GM21526 (cell line): ENCODE measurements around the gene SRRD.

Source experiments
- ATAC-seq: cut with Tn5 transposase; IDR thresholded peaks from one replicate; pipeline ENCODE4 v1.9.1; 2021; ENCODE audit warnings: moderate library complexity; ENCODE audit not compliant: unreplicated experiment, low FRiP score

Gene SRRD

DNA sequence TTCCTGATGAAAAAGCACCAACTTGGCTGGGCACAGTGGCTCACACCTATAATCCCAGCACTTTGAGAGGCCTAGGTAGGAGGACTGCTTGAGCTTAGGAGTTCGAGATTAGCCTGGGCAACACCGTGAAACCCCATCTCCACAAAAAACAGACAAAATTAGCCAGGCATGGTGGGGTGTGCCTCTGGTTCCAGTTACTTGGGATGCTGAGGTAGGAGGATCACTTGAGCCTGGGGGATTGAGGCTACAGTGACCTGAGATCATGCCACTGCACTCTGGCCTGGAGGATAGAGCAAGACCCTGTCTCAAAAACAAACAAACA is 3.1 kb upstream of the SRRD start:
- ATAC-seq: no peak

DNA sequence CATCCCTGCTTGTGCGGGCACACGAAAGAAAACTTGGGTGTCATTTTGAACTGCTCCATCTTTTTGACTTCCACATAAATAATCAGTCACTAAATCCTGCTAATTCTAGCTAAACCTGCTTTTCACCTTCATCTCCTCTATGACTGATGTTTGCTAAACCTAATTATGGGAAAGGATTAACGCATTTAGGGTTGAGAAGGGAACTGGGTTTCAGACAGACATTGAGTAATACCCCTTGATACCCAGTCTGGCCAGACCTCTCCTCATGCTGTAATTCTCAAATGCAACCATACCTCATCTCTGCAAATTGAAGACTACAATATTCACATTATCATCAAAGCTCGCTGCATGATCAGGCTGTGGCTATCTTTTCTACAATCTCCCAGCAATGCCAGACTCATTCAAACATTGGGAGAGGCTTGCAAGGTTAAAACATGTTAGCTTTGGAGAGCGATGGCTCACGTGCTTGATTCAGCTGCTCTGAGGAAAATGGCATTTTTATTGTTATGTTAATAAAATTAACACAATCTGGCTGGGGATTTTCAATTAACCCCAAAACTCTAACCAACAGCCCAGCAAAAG is 2.5 kb upstream of the SRRD start:
- ATAC-seq: no peak

DNA sequence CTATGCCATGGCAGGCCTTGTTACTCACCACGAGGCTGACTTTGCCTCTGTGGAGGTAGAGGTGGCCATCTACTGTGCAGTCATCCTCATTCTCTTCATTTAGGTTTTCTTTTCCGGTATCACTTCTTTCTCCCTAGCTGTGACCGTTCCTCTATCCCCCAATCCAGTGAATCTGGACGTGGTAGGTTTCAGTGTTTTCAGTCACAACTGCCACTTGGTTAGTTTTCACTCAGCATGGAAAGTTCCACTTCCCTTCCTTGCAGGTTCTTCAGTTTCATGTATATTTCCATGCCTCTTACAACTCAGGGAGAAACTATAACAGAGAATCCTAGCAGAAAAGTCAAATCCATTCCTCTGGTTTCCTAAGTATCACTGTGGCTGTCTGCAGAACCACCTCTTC is 2.0 kb upstream of the SRRD start:
- no peak for ATAC-seq

DNA sequence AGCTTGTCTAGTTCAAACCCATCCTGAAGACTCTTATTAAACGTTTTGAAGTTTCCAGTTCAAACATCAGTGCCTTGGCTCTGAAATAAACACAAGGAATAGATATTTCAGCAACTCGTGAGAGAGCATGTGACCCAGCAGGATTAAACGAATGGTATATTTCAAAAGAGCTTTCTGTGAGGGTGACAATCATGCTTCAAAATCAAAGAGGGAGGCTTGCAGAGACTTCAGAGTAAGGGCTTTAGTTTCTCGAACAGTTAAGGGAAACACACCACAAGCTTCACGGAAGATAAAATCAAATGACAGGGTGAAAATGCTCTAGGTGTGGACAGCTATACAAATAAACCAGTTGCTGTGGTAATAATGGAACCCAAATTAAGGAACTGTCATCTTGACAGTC is 1.5 kb upstream of the SRRD start:
- ATAC-seq: no peak

DNA sequence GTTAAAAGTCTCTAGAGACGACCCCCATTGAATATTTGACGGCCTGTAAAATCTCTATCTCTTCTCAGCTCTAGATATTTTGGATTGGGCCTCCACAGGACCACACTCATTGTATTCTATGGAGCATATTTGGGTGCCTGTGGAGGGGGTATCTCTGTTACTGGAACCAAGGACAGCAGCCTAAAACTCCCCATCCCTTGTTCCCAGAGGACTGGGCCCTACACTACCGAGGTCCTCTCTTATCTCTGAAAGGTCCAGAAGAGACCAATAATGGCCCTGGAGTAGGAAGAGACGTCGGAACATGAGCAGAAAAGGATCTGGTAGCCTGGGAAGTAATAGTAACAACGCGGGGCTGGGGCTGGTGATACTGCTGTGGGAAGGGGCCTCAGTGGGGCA is 636 bp upstream of the SRRD start:
- ATAC-seq: no peak

DNA sequence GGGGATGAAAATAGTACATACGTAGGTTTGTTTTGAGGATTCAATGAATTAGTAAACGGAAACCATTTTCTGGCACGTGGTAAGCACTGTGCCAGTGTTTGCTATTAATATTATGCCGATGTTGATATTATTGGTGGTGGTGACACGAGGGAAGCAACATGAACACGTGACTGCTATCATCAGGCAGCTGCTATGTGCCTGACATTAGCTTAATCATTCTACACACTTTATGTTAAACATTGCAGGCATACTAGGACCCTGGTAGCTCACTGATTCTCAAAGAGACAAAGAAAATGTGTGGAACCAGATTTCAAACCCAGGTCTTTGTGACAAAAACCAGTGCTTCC is 656 bp downstream of the SRRD start:
- no peak for ATAC-seq

DNA sequence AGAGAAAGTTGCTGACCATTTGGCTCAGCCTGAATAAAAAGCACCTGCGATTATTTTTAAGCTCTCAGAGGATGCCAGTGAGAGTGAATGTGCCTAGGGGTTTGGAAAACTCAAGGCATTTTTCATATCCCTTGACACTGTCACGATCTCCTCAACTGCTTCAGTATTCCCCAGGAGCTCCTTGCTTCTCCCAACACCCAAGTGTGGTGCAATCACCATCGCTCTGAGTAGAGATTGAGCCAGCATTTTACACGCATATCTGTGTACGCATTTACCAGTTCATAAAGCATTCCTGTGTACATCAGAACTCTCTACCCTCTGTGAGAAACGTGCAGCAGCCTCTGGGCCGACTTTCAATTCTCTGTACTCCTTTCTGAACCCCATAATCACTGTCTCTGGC is 1.3 kb downstream of the SRRD start:
- no peak for ATAC-seq

DNA sequence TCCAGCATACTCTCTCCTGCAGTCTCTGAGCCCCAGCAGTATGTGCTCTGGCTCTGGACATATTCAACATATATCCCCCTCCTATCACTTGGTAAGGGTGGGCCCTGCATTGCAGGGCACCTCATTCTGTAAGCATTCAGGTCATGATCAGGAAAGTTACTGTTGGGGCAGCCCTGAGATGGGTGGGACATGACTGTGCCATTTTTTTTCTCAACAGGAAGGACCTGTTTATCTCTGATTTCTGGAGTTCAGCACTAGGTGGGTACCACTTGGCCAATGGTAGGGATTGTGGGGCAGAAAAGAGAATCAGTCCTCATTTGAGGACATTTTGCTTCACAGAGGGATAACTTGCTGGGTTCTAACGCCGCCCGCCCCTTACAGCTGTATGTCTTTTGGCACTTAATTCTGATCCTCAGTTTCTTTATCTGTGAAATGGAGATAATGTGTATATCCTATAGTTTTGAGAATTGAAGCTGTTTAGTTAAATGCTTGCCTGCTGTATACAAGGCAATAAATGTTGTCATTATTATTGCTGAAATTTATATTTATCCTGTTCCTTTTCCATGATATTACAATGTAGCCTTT is 2.2 kb downstream of the SRRD start:
- no peak for ATAC-seq

DNA sequence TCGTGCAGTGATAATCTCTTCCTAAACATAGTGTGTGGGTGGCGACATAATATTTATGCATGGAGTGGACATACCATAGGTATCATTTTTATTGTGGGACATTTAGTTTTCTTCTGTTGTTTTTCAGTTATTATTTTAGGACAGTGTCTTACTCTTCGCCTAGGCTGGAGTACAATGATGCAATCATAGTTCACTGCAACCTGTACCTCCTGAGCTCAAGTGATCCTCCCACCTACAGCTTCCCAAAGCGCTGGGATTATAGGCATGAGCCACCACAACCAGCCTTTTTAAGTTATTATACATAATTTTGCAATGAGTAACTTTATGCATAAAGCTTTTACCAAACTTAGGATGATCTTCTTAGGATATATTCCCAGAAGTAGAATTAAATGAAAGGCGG is 2.7 kb downstream of the SRRD start:
- no peak for ATAC-seq

DNA sequence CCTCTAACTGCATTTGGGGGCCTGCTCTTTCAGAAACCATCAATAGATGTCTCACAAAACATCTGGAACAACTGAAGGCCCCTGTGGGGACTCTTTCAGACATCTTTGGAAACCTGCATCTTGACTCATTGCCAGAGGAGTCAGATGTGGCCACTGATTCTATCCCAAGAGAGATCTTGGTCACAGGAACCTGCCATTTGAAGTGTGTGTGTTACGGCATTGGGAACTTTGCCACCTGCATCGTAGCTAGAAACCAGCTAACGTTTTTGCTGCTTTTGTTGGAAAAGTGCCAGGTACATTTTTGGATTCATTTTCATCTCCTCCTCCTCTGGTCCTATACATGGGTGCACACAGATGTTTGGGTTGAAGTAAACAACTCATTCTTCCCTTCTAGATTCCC is 4.3 kb downstream of the SRRD start:
- no peak for ATAC-seq

DNA sequence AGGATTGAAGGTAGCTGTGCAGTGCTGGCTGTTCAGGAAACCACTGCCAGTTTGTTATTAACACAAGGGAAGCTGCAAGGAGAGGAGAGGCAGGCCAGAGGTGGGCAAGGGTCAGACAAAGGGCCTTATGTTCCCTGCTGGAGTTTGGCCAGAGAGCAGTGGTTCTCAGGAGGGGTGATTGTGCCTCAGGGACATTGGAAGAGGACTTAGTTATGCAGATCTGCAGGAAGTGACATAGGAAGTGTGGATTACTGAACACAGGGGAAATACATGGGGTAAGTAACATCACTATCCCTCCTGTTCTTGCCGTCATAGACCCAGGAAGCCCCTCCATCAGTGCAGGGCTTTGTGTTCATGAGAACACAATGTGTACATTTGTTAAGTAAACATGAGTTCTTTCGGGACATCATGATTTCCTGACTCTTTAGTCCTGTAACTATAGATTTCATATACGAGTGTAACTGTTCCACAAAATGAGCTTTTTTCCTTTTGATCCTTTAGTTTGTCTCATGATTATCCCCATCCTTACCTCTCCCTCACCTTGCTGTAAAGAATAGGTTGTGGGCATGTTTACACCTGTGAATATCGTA is 5.9 kb downstream of the SRRD start:
- ATAC-seq: no peak

DNA sequence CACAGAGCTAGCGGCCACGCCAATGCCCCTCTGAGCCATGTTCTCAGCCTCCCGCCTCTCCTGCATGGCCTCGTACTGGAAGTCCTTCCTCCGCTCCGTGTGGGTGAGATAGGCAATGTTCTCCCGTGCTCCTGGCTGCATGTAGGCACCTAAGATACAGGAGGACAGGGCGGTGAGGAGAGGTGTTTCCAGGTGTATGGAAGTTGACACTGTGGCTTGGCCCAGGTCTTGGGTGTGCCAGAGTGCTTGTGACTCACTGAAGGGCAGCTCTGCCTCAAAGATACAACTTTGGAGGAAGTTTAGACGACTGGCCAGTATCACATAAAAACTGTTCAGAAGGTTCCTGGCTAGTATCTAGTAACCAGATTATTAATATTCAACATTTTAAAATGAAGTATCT is 8.5 kb downstream of the SRRD start:
- no peak for ATAC-seq

DNA sequence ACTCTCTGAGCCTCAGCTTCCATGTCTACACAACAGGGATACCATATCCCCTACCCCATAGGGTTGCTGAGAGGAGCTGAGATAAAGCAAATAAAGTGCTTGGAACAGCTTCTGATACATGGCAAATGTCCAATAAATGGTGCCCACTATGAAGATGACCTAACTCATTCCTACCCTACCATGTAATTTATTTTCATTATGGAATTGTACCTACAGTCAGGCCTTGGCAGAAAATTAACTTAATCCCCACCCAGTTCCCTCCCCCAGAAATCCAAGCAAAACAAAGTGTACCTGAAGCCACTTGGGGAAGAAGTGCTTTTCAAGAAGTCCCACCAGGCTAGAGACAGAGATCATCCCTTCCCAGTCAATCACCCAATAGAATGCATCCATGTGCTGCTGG is 10.8 kb downstream of the SRRD start:
- ATAC-seq: no peak

DNA sequence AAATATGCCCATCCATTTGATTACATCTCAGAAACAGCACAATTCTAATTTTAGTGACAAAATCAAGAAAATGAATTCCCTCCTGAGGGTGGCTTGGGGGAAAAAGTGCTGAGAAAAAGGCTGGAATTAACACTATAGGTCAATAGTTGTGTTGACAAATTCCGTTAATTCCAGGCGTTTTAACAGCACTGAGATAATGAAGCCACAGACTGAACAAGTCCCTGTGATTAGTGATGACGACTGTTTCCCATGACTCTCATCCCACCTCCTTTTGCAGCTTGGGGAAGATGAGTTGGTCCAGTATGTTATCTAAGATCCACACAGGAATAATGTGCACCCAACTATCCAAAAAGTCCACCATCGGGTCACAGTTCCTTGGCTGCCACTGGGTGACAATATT is 12.8 kb downstream of the SRRD start:
- no peak for ATAC-seq

DNA sequence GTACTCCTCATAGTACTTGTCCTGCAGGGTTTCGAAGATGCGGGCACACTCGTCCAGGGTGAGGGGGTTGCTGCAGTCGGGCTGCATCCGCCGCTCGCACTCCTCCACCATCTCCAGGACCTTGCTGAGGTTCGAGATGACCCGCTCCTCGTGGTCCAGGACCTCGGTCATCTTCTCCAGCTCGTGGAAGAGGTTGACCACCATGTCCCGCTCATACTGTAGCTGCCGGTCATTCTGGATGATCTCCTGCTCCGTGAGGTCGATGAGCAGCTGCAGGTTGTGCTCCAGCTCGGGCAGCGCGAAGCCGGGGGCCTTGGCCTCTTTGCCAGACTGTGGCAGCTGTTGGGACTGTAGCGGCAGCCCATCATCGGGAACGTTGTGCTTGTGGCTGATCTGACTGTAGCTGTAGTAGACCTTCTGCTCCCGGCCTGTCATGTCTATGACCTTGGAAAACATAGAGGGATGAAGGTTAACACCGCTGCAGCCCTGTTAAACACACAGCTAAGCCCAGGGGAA is 15.6 kb downstream of the SRRD start:
- ATAC-seq: no peak

DNA sequence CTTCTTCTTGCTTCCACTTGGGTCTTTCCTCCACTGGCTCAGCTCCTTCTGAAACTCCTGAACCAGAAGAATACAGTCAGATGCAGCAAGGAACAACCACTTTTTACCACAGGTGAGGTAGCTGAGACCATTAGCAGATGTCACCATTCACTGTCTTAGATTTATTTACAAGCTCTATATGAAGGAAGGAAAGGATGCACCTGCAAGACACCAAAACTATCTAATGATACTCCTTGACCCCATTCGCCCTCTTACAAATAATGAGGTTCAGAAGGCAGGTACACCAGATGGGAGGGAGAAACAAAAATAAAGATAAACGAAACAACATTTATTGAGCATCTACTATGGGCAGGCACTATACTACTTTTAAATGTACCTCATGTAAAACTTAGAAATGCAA is 18.3 kb downstream of the SRRD start:
- no peak for ATAC-seq

DNA sequence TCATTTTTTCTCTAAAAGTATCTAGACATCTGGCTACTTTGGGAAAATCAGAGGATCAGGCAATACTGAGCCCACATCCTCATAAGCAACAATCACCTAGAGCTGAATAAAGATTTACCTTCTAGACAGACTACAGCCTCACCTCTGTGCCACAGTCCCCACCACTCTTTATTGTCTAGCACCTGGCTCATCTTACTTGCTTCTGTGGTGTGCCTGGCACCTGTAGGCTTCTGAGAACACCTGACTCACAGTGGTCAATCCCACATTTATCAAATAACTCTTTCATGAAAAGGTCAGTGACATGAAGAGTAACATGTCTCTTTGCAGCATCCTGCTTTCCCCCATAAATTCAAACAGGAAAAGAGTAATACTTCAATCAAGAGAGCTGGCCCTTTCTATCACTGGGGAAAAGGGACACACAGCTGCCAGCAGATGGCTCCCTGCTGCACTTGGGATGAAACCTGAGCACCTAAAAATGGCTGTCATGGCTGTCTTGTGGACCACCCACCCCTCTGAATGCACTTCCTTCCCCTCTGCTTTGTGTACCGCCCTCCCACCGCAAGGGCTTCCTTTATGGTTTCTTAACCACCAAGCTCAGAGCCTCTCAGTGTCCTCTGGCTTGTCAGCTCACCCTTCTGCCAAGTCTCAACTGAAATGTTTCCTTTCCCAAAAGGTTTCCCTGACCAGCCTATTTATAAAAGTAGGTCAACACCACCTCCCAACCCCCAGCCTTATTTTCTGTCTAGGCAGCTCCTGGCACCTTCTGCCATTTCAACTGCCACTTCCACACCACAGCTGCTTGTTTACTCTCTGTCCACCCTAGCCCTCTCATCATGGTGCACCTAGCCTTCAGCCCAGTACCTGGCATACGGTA is 19.2 kb downstream of the SRRD start:
- no peak for ATAC-seq

DNA sequence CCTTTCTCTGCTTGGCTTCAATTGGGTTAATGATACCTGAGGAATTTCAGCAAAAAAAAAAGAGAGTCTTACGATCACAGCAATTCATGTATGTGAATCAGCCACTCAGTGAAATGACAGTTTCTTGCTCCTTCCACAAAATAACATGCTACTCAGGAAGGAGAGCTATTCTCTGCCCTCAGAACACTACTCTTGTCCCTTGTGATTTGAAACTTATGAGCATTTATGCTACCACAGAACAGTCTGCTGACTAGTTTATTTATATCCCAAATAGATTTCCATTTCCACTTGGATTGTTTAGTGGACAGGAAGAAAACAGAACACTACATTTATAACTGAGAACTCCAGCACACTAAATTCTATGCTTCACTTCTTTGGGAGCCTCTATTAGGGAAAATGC is 20.1 kb downstream of the SRRD start:
- no peak for ATAC-seq

DNA sequence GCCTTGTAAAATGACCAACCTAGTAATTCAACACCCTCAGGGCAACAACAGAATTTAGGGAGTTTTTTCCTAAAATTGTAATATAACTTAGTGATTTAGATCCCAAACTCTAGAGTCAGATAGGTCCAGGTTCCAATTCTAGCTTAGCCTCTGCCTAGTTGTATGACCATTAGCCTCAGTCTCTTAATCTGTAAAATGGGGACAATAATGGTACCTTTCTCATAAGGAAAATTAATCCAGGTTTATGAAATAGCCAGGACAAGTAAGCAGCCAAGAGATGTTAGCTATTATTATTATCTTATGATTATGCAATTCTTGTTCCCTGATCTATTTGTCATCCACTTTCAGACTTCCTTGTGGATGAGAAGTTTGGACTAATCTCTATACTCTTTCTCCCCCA is 24.5 kb downstream of the SRRD start:
- ATAC-seq: no peak

DNA sequence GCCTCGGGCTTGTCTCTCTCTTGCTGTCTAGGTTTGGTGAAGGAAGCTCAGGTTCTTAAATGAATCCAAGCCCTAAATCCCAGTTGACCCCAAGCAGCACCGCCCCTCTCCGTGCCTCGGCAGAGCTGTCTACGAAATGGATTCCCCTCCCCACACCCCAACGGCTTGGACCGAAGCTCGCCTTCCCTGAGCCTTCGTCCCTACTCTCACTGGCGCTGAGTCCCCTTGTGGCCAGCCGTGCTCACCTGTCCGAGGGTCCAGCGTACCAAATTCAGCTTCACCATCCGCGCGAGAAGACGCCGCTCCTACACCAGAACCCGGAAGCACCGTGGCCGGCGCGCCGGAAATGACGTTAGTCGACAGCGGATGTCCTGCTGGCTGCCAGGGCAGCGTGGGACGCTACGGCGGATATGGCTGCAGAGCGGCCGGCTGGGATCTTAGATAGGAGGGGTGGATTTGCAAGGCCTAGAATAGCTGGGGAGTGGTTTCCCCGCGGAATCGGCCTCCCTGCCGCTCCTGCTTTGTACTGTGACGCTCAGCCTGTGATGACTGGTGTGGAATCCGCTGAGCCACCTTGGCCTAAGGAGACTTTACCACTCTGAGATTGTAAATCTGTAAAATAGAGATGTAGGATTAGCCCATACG is 28.6 kb downstream of the SRRD start, which contains the start of gene TFIP11:
TSS of gene TFIP11 (minus strand) at position 325 of the 645 bp plus-strand sequence. CDS start 2,201 bp downstream, outside the sequence.
- ATAC-seq: peak; percentile 80

DNA sequence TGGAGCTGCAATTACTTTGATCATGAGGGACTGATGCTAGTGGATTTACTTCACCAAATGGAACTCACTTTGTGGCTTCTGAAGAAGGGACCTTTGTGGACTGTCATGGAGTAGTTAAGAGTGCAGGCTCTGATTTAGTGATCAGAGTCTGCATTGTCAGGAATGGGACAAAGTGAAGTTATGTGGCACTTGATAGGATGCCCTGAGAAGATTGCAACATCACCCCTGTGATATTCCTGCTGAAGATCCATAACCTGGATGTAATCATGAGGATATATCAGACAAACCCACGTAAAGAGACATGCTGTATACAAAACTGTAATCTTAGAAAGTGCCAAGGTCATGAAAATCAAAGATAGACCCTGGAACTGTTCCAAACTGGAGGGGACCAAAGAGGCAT is 30.2 kb downstream of the SRRD start:
- ATAC-seq: no peak
